Testis (tissue), 3 donors: ENCODE results near the gene UBA6. TPM values are rescaled to one million over a fixed set of nuclear protein-coding genes. Genes with fewer than 3 reads are reported as not detected.

Source experiments
- DNase-seq: peaks from one replicate; pipeline ENCODE4 v3.0.0-alpha.2; 2019
- H3K27ac ChIP-seq, 2 donors: fragments of 200-600 bp; sonication (generic); one replicate each; pipeline ENCODE4 v1.5.1; 2019
- H3K27me3 ChIP-seq: fragments of 200-600 bp; sonication (generic); one replicate; pipeline ENCODE4 v1.5.1; 2019
- H3K36me3 ChIP-seq: fragments of 200-600 bp; sonication (generic); one replicate; pipeline ENCODE4 v1.5.1; 2017; ENCODE audit warnings: low read depth; ENCODE audit errors: missing control alignments
- H3K4me1 ChIP-seq: fragments of 200-600 bp; sonication (generic); one replicate; pipeline ENCODE4 v1.5.1; 2019
- H3K4me3 ChIP-seq, 2 donors: fragments of 200-600 bp; sonication (generic); one replicate each; pipeline ENCODE4 v1.5.1; 2017 to 2019
- H3K9me3 ChIP-seq: fragments of 200-600 bp; sonication (generic); one replicate; pipeline ENCODE4 v1.5.1; 2017
- POLR2A ChIP-seq: fragments of 450-650 bp; IDR thresholded peaks from one replicate; pipeline ENCODE4 v1.6.1; 2017; ENCODE audit warnings: antibody characterized with exemption, mild to moderate bottlenecking, moderate library complexity
- WGBS, 2 donors: methylation state at CpG; one replicate each; pipeline ENCODE4 v1.1.5; 2018; 5-methylcytosine and 5-hydroxymethylcytosine counted together
- intact Hi-C: fragments of 100-400 bp; cut with DNase I; formaldehyde crosslinking; loops from one replicate; pipeline ENCODE4 v1.15.1; 2023; ENCODE audit warnings: low total_unique reads
- polyA plus RNA-seq: library from polyadenylated mRNA; stranded (reverse); fragments of 350-450 nt; fragmentation: Illumina TruSeq; extraction: RNeasy Lipid Tissue Mini Kit (QIAGEN cat#74804); gene quantifications from one replicate; pipeline ENCODE4 v1.2.3, GENCODE V29; 2014; ENCODE audit warnings: low read depth, low replicate concordance; ENCODE audit not compliant: insufficient read depth
- total RNA-seq, 2 donors: library from RNA; depleted of rRNA; stranded (reverse); fragments of >200 nt; gene quantifications; one replicate each; pipeline ENCODE4 v1.2.3, GENCODE V29; 2016
- TF ChIP-seq, protein P1 (sequence below), 3 experiments: fragments of 450-650 bp in 2 of 3; fragments of 200-600 bp in 1 of 3; sonication (generic) in 1 of 3; IDR thresholded peaks; one replicate each; pipeline ENCODE4 v1.5.1; 2016 to 2019; ENCODE audit warnings: antibody characterized with exemption in 3 of 3, mild to moderate bottlenecking in 2 of 3, moderate library complexity in 1 of 3

UBA6 gene
- total and polyA plus RNA-seq, 3 donors from 2014 or later = 19.7 to 86.8 (median 76.2) TPM

GRCh38 chr4:67727124-67727850 is 26.3 kb upstream of the UBA6 start:
- no peaks in the 10 kb centered on the region for H3K36me3 ChIP-seq
- WGBS, 2 donors = 72 to 77% methylated on average over 4 of the region's 4 CpGs
- no peak for TF ChIP-seq POLR2A
- TF ChIP-seq, protein P1, sequence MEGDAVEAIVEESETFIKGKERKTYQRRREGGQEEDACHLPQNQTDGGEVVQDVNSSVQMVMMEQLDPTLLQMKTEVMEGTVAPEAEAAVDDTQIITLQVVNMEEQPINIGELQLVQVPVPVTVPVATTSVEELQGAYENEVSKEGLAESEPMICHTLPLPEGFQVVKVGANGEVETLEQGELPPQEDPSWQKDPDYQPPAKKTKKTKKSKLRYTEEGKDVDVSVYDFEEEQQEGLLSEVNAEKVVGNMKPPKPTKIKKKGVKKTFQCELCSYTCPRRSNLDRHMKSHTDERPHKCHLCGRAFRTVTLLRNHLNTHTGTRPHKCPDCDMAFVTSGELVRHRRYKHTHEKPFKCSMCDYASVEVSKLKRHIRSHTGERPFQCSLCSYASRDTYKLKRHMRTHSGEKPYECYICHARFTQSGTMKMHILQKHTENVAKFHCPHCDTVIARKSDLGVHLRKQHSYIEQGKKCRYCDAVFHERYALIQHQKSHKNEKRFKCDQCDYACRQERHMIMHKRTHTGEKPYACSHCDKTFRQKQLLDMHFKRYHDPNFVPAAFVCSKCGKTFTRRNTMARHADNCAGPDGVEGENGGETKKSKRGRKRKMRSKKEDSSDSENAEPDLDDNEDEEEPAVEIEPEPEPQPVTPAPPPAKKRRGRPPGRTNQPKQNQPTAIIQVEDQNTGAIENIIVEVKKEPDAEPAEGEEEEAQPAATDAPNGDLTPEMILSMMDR (IDR thresholded peaks at IDR 0.05) = no peak
- H3K27ac ChIP-seq = no peak overlapping the region
- intact Hi-C loops = no loop called here
- no peak overlapping the region for H3K4me3 ChIP-seq
- DNase-seq = no peak
- H3K4me1 ChIP-seq = no peaks in the 10 kb centered on the region
- H3K9me3 ChIP-seq = no peaks in the 10 kb centered on the region
- H3K27me3 ChIP-seq = no peaks in the 10 kb centered on the region

GRCh38 chr4:67725981-67726380 is 25.0 kb upstream of the UBA6 start:
- no peak overlapping the region for H3K27ac ChIP-seq
- intact Hi-C loops = no loop called here
- no peaks in the 10 kb centered on the region for H3K36me3 ChIP-seq
- H3K4me3 ChIP-seq = no peak overlapping the region
- no peaks in the 10 kb centered on the region for H3K9me3 ChIP-seq
- no peaks in the 10 kb centered on the region for H3K27me3 ChIP-seq
- WGBS, 2 donors = 87 to 91% methylated on average over 4 of the region's 4 CpGs
- no peaks in the 10 kb centered on the region for H3K4me1 ChIP-seq
- DNase-seq = no peak
- TF ChIP-seq POLR2A = no peak

DNA sequence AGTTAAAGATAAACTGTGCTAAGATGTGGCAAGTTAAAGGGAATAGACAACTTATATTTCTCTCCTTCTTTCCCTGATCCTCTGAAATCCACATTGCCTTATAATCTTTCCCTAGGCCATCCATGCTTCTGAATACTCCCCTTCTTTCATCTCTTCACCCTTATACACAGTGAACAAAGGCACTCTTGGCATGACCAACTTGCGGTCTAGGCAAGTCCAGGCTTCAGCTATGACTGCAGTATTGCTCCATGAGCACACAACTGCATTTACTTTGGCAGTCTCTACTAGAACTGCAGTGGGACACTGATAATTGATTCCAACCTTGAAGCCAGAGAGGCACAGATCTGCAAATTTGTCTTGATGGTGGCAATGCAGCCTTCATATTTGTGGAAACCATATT is 24.2 kb upstream of the UBA6 start:
- intact Hi-C loops = no loop called here
- no peak overlapping the region for H3K4me3 ChIP-seq
- TF ChIP-seq, protein P1 (IDR thresholded peaks at IDR 0.05) = no peak
- TF ChIP-seq POLR2A = no peak
- no peaks in the 10 kb centered on the region for H3K9me3 ChIP-seq
- 83 to 92% methylated on average over 1 of the region's 1 CpG for WGBS, 2 donors
- no peaks in the 10 kb centered on the region for H3K27me3 ChIP-seq
- H3K36me3 ChIP-seq = no peaks in the 10 kb centered on the region
- H3K27ac ChIP-seq = no peak overlapping the region
- no peaks in the 10 kb centered on the region for H3K4me1 ChIP-seq
- DNase-seq = no peak

- Histone ChIP-seq H3K27ac (no peak overlapping the region), H3K9me3 (no peaks in the 10 kb centered on the region), H3K36me3 (no peaks in the 10 kb centered on the region), H3K4me3 (no peak overlapping the region), H3K27me3 (no peaks in the 10 kb centered on the region), H3K4me1 (no peaks in the 10 kb centered on the region)
- WGBS, 2 donors = 65 to 71% methylated on average over 10 of the region's 10 CpGs
- intact Hi-C loops = no loop called here
- TF ChIP-seq, protein P1 (IDR thresholded peaks at IDR 0.05) = no peak
- no peak for TF ChIP-seq POLR2A
- DNase-seq = no peak
Observed at GRCh38 chr4:67723949-67724348, 23.0 kb upstream of the UBA6 start.

DNA sequence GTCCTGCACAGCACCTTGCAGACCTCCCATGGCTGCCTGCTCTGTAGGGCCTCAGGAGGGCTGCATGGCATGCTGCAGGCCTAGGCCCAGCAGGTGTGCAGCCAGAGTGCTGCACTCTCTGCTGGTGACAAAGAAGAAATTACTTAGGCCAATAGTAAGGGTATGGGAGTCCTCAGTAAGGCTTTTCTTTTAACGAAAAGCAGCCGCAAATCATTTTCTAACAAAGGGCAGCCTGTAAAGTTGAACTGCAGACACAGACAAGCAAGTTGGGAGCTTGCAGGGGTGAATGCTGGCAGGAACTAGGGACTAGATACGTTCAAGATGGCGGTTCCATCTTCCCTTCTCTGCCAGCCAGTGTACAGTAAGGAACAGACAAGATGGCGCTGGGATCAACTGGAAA is 22.4 kb upstream of the UBA6 start:
- intact Hi-C loops = no loop called here
- H3K27ac ChIP-seq = no peak overlapping the region
- H3K27me3 ChIP-seq = no peaks in the 10 kb centered on the region
- TF ChIP-seq, protein P1 (IDR thresholded peaks at IDR 0.05) = no peak
- no peak for TF ChIP-seq POLR2A
- H3K9me3 ChIP-seq = no peaks in the 10 kb centered on the region
- H3K36me3 ChIP-seq = no peaks in the 10 kb centered on the region
- DNase-seq = no peak
- no peak overlapping the region for H3K4me3 ChIP-seq
- 65 to 81% methylated on average over 5 of the region's 5 CpGs for WGBS, 2 donors
- no peaks in the 10 kb centered on the region for H3K4me1 ChIP-seq
